HUES48 (cell line): ENCODE data around the gene IL6R.

ENCODE experiments used
- H3K27ac ChIP-seq: one replicate; pipeline ENCODE4 v1.7.0; 2013; ENCODE audit warnings: low read depth, low read length, inconsistent platforms
- H3K27me3 ChIP-seq: 2 replicates; pipeline ENCODE4 v1.6.1; 2013; ENCODE audit warnings: mild to moderate bottlenecking, low read length; ENCODE audit not compliant: control insufficient read depth, insufficient read depth
- H3K36me3 ChIP-seq: 2 replicates; pipeline ENCODE4 v1.6.1; 2013; ENCODE audit warnings: low read length; ENCODE audit not compliant: control insufficient read depth, insufficient read depth
- H3K4me1 ChIP-seq: 2 replicates; pipeline ENCODE4 v1.6.1; 2013; ENCODE audit warnings: mild to moderate bottlenecking, low read length; ENCODE audit not compliant: control insufficient read depth, insufficient read depth
- H3K4me3 ChIP-seq: 2 replicates; pipeline ENCODE4 v1.5.1; 2013; ENCODE audit warnings: mild to moderate bottlenecking, low read depth, low read length
- H3K9ac ChIP-seq: 2 replicates; pipeline ENCODE4 v1.6.1; 2013; ENCODE audit warnings: mild to moderate bottlenecking, low read depth, low read length, moderate library complexity
- H3K9me3 ChIP-seq: 2 replicates; pipeline ENCODE4 v1.6.1; 2013; ENCODE audit warnings: low read length; ENCODE audit not compliant: control insufficient read depth, insufficient read depth

Gene IL6R

GRCh38 chr1:154502066-154502743, 97.1 kb downstream of the IL6R start, which contains the start of the genes SHE and TDRD10:
SHE (minus strand) TSS chr1:154502412; CDS start chr1:154502026, 386 bp downstream.
TDRD10 (plus strand) TSS chr1:154502219; CDS start chr1:154506904, 4,685 bp downstream.
- peak within 1 kb of the TSS; percentile 50 for H3K4me3 ChIP-seq
- no peaks in the 10 kb centered on the region for H3K9me3 ChIP-seq
- H3K4me1 ChIP-seq = no peaks in the 10 kb centered on the region
- no peaks in the 10 kb centered on the region for H3K36me3 ChIP-seq
- H3K27ac ChIP-seq = no peak within 1 kb of the TSS
- H3K27me3 ChIP-seq = peaks cover 72% of the 10 kb centered on the region
- no peak within 1 kb of the TSS for H3K9ac ChIP-seq

- Histone ChIP-seq H3K9ac (no peak overlapping the region), H3K36me3 (no peaks in the 10 kb centered on the region), H3K9me3 (no peaks in the 10 kb centered on the region), H3K27me3 (peaks cover 76% of the 10 kb centered on the region), H3K27ac (no peak overlapping the region), H3K4me3 (peak overlapping the region; percentile 50), H3K4me1 (no peaks in the 10 kb centered on the region)
Observed at GRCh38 chr1:154502744-154503115, 97.6 kb downstream of the IL6R start.

GRCh38 chr1:154503898-154504297, 98.8 kb downstream of the IL6R start:
- Histone ChIP-seq H3K27ac (no peak overlapping the region), H3K9me3 (no peaks in the 10 kb centered on the region), H3K27me3 (peaks cover 77% of the 10 kb centered on the region), H3K4me3 (no peak overlapping the region), H3K4me1 (no peaks in the 10 kb centered on the region), H3K9ac (no peak overlapping the region), H3K36me3 (no peaks in the 10 kb centered on the region)

- Histone ChIP-seq H3K4me1 (no peaks in the 10 kb centered on the region), H3K9ac (no peak overlapping the region), H3K4me3 (no peak overlapping the region), H3K36me3 (no peaks in the 10 kb centered on the region), H3K27me3 (0 out of 2 replicates have a peak, but pooled peaks cover 3% of the 10 kb centered on the region), H3K27ac (no peak overlapping the region), H3K9me3 (no peaks in the 10 kb centered on the region)
Observed at GRCh38 chr1:154512760-154513159, 107.6 kb downstream of the IL6R start.

GRCh38 chr1:154514066-154514553, 109.0 kb downstream of the IL6R start:
- Histone ChIP-seq H3K4me3 (no peak overlapping the region), H3K4me1 (no peaks in the 10 kb centered on the region), H3K9me3 (no peaks in the 10 kb centered on the region), H3K27ac (no peak overlapping the region), H3K27me3 (no peaks in the 10 kb centered on the region), H3K9ac (no peak overlapping the region), H3K36me3 (no peaks in the 10 kb centered on the region)

GRCh38 chr1:154517661-154518060, 112.5 kb downstream of the IL6R start:
- Histone ChIP-seq H3K9ac (no peak overlapping the region), H3K27me3 (no peaks in the 10 kb centered on the region), H3K27ac (no peak overlapping the region), H3K4me3 (no peak overlapping the region), H3K36me3 (no peaks in the 10 kb centered on the region), H3K9me3 (no peaks in the 10 kb centered on the region), H3K4me1 (no peaks in the 10 kb centered on the region)
